ENCODE results near the gene KRTAP22-2. TPM values are rescaled to one million over a fixed set of nuclear protein-coding genes. Genes with fewer than 3 reads are reported as not detected.
A peak's percentile ranks its signal among the peaks of the same experiment; 100 is the strongest.

The KRTAP22-2 gene
- total RNA-seq, 8 experiments from 2014 or later, result not detected

GRCh38 chr21:30600787-30601186, 10.6 kb upstream of the KRTAP22-2 start, which contains the start of gene KRTAP22-1:
TSS of gene KRTAP22-1 (plus strand) at chr21:30601087.
- in situ Hi-C loops (cut with MboI; ENCODE audit: low pct_unique_long_range_greater_than_20kb in 2 of 9, low sequenced_read_pairs in 9 of 9, unreplicated experiment in 9 of 9), result no loop called here
- Histone ChIP-seq H3K4me3 (no peak within 1 kb of the TSS), H3K27ac (no peak within 1 kb of the TSS), H3K4me1 (replicated peaks in 1 of 2) (no peaks in the 10 kb centered on the region)
- ATAC-seq (replicated peaks in 6 of 8), result no peak
- 0 to 100% (median 20%) methylated on average over 1 of the region's 1 CpG; no CpG with 5 or more reads in 2 of the 10 experiments for WGBS, 10 experiments

GRCh38 chr21:30598802-30599201, 8.6 kb upstream of the KRTAP22-2 start, which contains the start of gene KRTAP6-2:
TSS of gene KRTAP6-2 (minus strand) at chr21:30598902. CDS start at chr21:30598874, 28 bp downstream.
- 17 to 100% (median 83%) methylated on average over 1 to 6 of the region's 6 CpGs; no CpG with 5 or more reads in 4 of the 10 experiments for WGBS, 10 experiments
- in situ Hi-C loops (cut with MboI; ENCODE audit: low pct_unique_long_range_greater_than_20kb in 2 of 9, low sequenced_read_pairs in 9 of 9, unreplicated experiment in 9 of 9), result no loop called here
- no peak for ATAC-seq (replicated peaks in 6 of 8)

GRCh38 chr21:30592140-30592539, 1.9 kb upstream of the KRTAP22-2 start, which contains the start of gene KRTAP6-3:
TSS of gene KRTAP6-3 (plus strand) at chr21:30592440. CDS start at chr21:30592446, 6 bp downstream.
- 10 to 100% (median 92%) methylated on average over 1 to 4 of the region's 4 CpGs; no CpG with 5 or more reads in 3 of the 10 experiments for WGBS, 10 experiments
- Histone ChIP-seq H3K4me3 (no peak within 1 kb of the TSS), H3K4me1 (replicated peaks in 1 of 2) (no peaks in the 10 kb centered on the region), H3K27ac (no peak within 1 kb of the TSS)
- in situ Hi-C loops (cut with MboI; ENCODE audit: low pct_unique_long_range_greater_than_20kb in 2 of 9, low sequenced_read_pairs in 9 of 9, unreplicated experiment in 9 of 9), result no loop called here
- no peak for ATAC-seq (replicated peaks in 6 of 8)

More at GRCh38 chr21:30598802-30599201, 8.6 kb upstream of the KRTAP22-2 start, which contains the start of gene KRTAP6-2:
- no peak within 1 kb of the TSS for H3K27ac ChIP-seq
- no peaks in the 10 kb centered on the region for H3K4me1 ChIP-seq (replicated peaks in 1 of 2)
- H3K4me3 ChIP-seq, result no peak within 1 kb of the TSS

- 0 to 78% (median 0%) methylated on average over 1 of the region's 1 CpG; no CpG with 5 or more reads in 1 of the 10 experiments for WGBS, 10 experiments
- no peak overlapping the region for H3K27ac ChIP-seq
- no peaks in the 10 kb centered on the region for H3K4me1 ChIP-seq (replicated peaks in 1 of 2)
- H3K4me3 ChIP-seq, result no peak overlapping the region
- in situ Hi-C loops (cut with MboI; ENCODE audit: low pct_unique_long_range_greater_than_20kb in 2 of 9, low sequenced_read_pairs in 9 of 9, unreplicated experiment in 9 of 9), result no loop called here
- peak in 2 of 8 experiments; percentile 20 to 45 for ATAC-seq (replicated peaks in 6 of 8)
Measured at GRCh38 chr21:30582870-30583269, 7.3 kb downstream of the KRTAP22-2 start.

GRCh38 chr21:30580132-30580531, 10.1 kb downstream of the KRTAP22-2 start:
- in situ Hi-C loops (cut with MboI; ENCODE audit: low pct_unique_long_range_greater_than_20kb in 2 of 9, low sequenced_read_pairs in 9 of 9, unreplicated experiment in 9 of 9), result no loop called here
- no peak for ATAC-seq (replicated peaks in 6 of 8)
- no peak overlapping the region for H3K4me3 ChIP-seq

GRCh38 chr21:30579346-30579745, 10.9 kb downstream of the KRTAP22-2 start:
- 0 to 57% (median 32%) methylated on average over 1 of the region's 1 CpG; no CpG with 5 or more reads in 6 of the 10 experiments for WGBS, 10 experiments
- Histone ChIP-seq H3K27ac (no peak overlapping the region), H3K4me3 (no peak overlapping the region), H3K4me1 (replicated peaks in 1 of 2) (no peaks in the 10 kb centered on the region)
- in situ Hi-C loops (cut with MboI; ENCODE audit: low pct_unique_long_range_greater_than_20kb in 2 of 9, low sequenced_read_pairs in 9 of 9, unreplicated experiment in 9 of 9), result no loop called here
- ATAC-seq (replicated peaks in 6 of 8), result no peak

More at GRCh38 chr21:30580132-30580531, 10.1 kb downstream of the KRTAP22-2 start:
- no peak overlapping the region for H3K27ac ChIP-seq
- H3K4me1 ChIP-seq (replicated peaks in 1 of 2), result no peaks in the 10 kb centered on the region
- WGBS, 10 experiments, result 0 to 100% (median 83%) methylated on average over 1 to 3 of the region's 3 CpGs

- no peak overlapping the region for H3K27ac ChIP-seq
- no peaks in the 10 kb centered on the region for H3K4me1 ChIP-seq (replicated peaks in 1 of 2)
- no peak overlapping the region for H3K4me3 ChIP-seq
- no peak for ATAC-seq (replicated peaks in 6 of 8)
- in situ Hi-C loops (cut with MboI; ENCODE audit: low pct_unique_long_range_greater_than_20kb in 2 of 9, low sequenced_read_pairs in 9 of 9, unreplicated experiment in 9 of 9), result no loop called here
Measured at GRCh38 chr21:30577766-30578165, 12.4 kb downstream of the KRTAP22-2 start.

GRCh38 chr21:30567617-30568016, 22.6 kb downstream of the KRTAP22-2 start:
- in situ Hi-C loops (cut with MboI; ENCODE audit: low pct_unique_long_range_greater_than_20kb in 2 of 9, low sequenced_read_pairs in 9 of 9, unreplicated experiment in 9 of 9), result no loop called here
- ATAC-seq (replicated peaks in 6 of 8), result no peak
- Histone ChIP-seq H3K27ac (no peak overlapping the region), H3K4me3 (no peak overlapping the region), H3K4me1 (replicated peaks in 1 of 2) (no peaks in the 10 kb centered on the region)

- WGBS, 10 experiments, result 0 to 100% (median 88%) methylated on average over 1 to 2 of the region's 2 CpGs
- no peak overlapping the region for H3K4me3 ChIP-seq
- ATAC-seq (replicated peaks in 6 of 8), result no peak
- H3K4me1 ChIP-seq (replicated peaks in 1 of 2), result no peaks in the 10 kb centered on the region
- in situ Hi-C loops (cut with MboI; ENCODE audit: low pct_unique_long_range_greater_than_20kb in 2 of 9, low sequenced_read_pairs in 9 of 9, unreplicated experiment in 9 of 9), result no loop called here
- H3K27ac ChIP-seq, result no peak overlapping the region
Measured at GRCh38 chr21:30563630-30564029, 26.6 kb downstream of the KRTAP22-2 start.

GRCh38 chr21:30563072-30563471, 27.1 kb downstream of the KRTAP22-2 start:
- H3K4me1 ChIP-seq (replicated peaks in 1 of 2), result no peaks in the 10 kb centered on the region
- in situ Hi-C loops (cut with MboI; ENCODE audit: low pct_unique_long_range_greater_than_20kb in 2 of 9, low sequenced_read_pairs in 9 of 9, unreplicated experiment in 9 of 9), result no loop called here
- no peak overlapping the region for H3K27ac ChIP-seq
- no peak overlapping the region for H3K4me3 ChIP-seq
- no peak for ATAC-seq (replicated peaks in 6 of 8)
- WGBS, 10 experiments, result 5 to 84% (median 73%) methylated on average over 5 to 6 of the region's 6 CpGs; no CpG with 5 or more reads in 1 of the 10 experiments

- no peak for ATAC-seq (replicated peaks in 6 of 8)
- 0 to 100% (median 70%) methylated on average over 1 to 2 of the region's 2 CpGs; no CpG with 5 or more reads in 1 of the 10 experiments for WGBS, 10 experiments
- no peaks in the 10 kb centered on the region for H3K4me1 ChIP-seq (replicated peaks in 1 of 2)
- H3K4me3 ChIP-seq, result no peak overlapping the region
- H3K27ac ChIP-seq, result no peak overlapping the region
- in situ Hi-C loops (cut with MboI; ENCODE audit: low pct_unique_long_range_greater_than_20kb in 2 of 9, low sequenced_read_pairs in 9 of 9, unreplicated experiment in 9 of 9), result no loop called here
Measured at GRCh38 chr21:30561957-30562356, 28.2 kb downstream of the KRTAP22-2 start.

- Histone ChIP-seq H3K4me3 (no peak within 1 kb of the TSS), H3K27ac (no peak within 1 kb of the TSS), H3K4me1 (replicated peaks in 1 of 2) (no peaks in the 10 kb centered on the region)
- WGBS, 10 experiments, result 0 to 100% (median 58%) methylated on average over 1 to 2 of the region's 2 CpGs; no CpG with 5 or more reads in 4 of the 10 experiments
- in situ Hi-C loops (cut with MboI; ENCODE audit: low pct_unique_long_range_greater_than_20kb in 2 of 9, low sequenced_read_pairs in 9 of 9, unreplicated experiment in 9 of 9), result no loop called here
- no peak for ATAC-seq (replicated peaks in 6 of 8)
Measured at GRCh38 chr21:30561264-30561895, 28.8 kb downstream of the KRTAP22-2 start, which contains the start of gene KRTAP19-7. TSS of gene KRTAP19-7 (minus strand) at chr21:30561314. CDS start at chr21:30561289, 25 bp downstream.

- in situ Hi-C loops (cut with MboI; ENCODE audit: low pct_unique_long_range_greater_than_20kb in 2 of 9, low sequenced_read_pairs in 9 of 9, unreplicated experiment in 9 of 9), result no loop called here
- Histone ChIP-seq H3K27ac (no peak overlapping the region), H3K4me3 (no peak overlapping the region), H3K4me1 (replicated peaks in 1 of 2) (no peaks in the 10 kb centered on the region)
- 6 to 100% (median 77%) methylated on average over 2 of the region's 2 CpGs for WGBS, 10 experiments
- no peak for ATAC-seq (replicated peaks in 6 of 8)
Measured at GRCh38 chr21:30555095-30555494, 35.1 kb downstream of the KRTAP22-2 start.

GRCh38 chr21:30552782-30553181, 37.4 kb downstream of the KRTAP22-2 start:
- in situ Hi-C loops (cut with MboI; ENCODE audit: low pct_unique_long_range_greater_than_20kb in 2 of 9, low sequenced_read_pairs in 9 of 9, unreplicated experiment in 9 of 9), result no loop called here
- WGBS, 10 experiments, result 80 to 100% (median 88%) methylated on average over 1 of the region's 1 CpG; no CpG with 5 or more reads in 7 of the 10 experiments
- no peak for ATAC-seq (replicated peaks in 6 of 8)
- H3K4me3 ChIP-seq, result no peak overlapping the region
- no peak overlapping the region for H3K27ac ChIP-seq
- H3K4me1 ChIP-seq (replicated peaks in 1 of 2), result no peaks in the 10 kb centered on the region

All from motor neuron (in vitro differentiated cells).